HepG2 (cell line): ENCODE data around the gene FAM43A. TPM values are rescaled to one million over a fixed set of nuclear protein-coding genes. Genes with fewer than 3 reads are reported as not detected.

Experiments used
- ATAC-seq: fragments of 200-7000 bp; cut with Tn5 transposase; 3 replicates; pipeline ENCODE4 v1.9.1; 2020; ENCODE audit warnings: mild to moderate bottlenecking, moderate library complexity
- BruUV-seq: library from RNA; stranded (reverse); fragments of 400-500 nt; replicated peaks from 2 replicates; lab custom pipeline; 2021; lab: Mats Ljungman, UMichigan
- CTCF ChIA-PET: fragments of 300-600 bp; formaldehyde crosslinking; extraction: SDS; loops from one replicate; lab custom pipeline; 2021; ENCODE audit warnings: low total read pairs, inconsistent platforms, low intra/inter-chr PET ratio; lab: Yijun Ruan, JAX
- POLR2A ChIA-PET: fragments of 350-600 bp; sonication (Branson Sonifier 250); formaldehyde crosslinking; loops from one replicate; lab custom pipeline; 2020; ENCODE audit warnings: antibody characterized with exemption, inconsistent platforms; lab: Yijun Ruan, JAX
- DNase-seq: peaks from one replicate; pipeline ENCODE4 v3.0.0-alpha.2; 2015; ENCODE audit warnings: low spot score
- FAIRE-seq: peaks from 3 replicates; lab custom pipeline; 2011; peaks lifted over from hg19 to GRCh38; lab: Jason Lieb, UNC
- H2AFZ ChIP-seq: one replicate; pipeline ENCODE4 v1.6.1; 2011; ENCODE audit warnings: low read length, inconsistent platforms
- H3K27ac ChIP-seq: fragments of 300-600 bp; 3 replicates; pipeline ENCODE4 v1.8.0; 2011; ENCODE audit warnings: mixed run types, mild to moderate bottlenecking, mixed read lengths, low read length, inconsistent platforms; ENCODE audit not compliant: insufficient read depth; ENCODE audit errors: extremely low read length
- H3K27me3 ChIP-seq, 2 experiments: fragments of 200-600 bp in 1 of 2; 2 replicates in 1 of 2; 3 replicates in 1 of 2; pipeline versions ENCODE4 v1.6.0 to v1.8.0; 2011; ENCODE audit warnings: low read length in 2 of 2, mild to moderate bottlenecking in 2 of 2, moderate library complexity in 2 of 2, inconsistent platforms in 1 of 2; ENCODE audit not compliant: insufficient read depth in 2 of 2, control insufficient read depth in 1 of 2
- H3K36me3 ChIP-seq, 2 experiments: fragments of 200-600 bp in 1 of 2; replicated peaks in 1 of 2; 2 replicates in 1 of 2; 3 replicates in 1 of 2; pipeline versions ENCODE4 v1.5.1 to v1.8.0; 2011; ENCODE audit warnings: low read length in 2 of 2, inconsistent platforms in 1 of 2; ENCODE audit not compliant: insufficient read depth in 2 of 2, control insufficient read depth in 1 of 2
- H3K4me1 ChIP-seq: 2 replicates; pipeline ENCODE4 v1.5.1; 2012; ENCODE audit warnings: low read length, inconsistent platforms; ENCODE audit not compliant: insufficient read depth
- H3K4me2 ChIP-seq: 2 replicates; pipeline ENCODE4 v1.6.0; 2011; ENCODE audit warnings: low read depth, low read length, inconsistent platforms
- H3K4me3 ChIP-seq, 3 experiments: fragments of 200-600 bp in 1 of 3; sonication (generic), shearing (Covaris generic) in 1 of 3; replicated peaks in 1 of 3; 2 replicates each; pipeline ENCODE4 v1.5.1; 2011 to 2016; ENCODE audit warnings: low read length in 3 of 3, inconsistent platforms in 2 of 3, low read depth in 2 of 3, mild to moderate bottlenecking in 2 of 3, control low read depth in 1 of 3, mixed read lengths in 1 of 3; ENCODE audit not compliant: insufficient read depth in 1 of 3
- H3K79me2 ChIP-seq: one replicate; pipeline ENCODE4 v1.6.1; 2011; ENCODE audit warnings: low read length, inconsistent platforms; ENCODE audit not compliant: insufficient read depth
- H3K9ac ChIP-seq: 2 replicates; pipeline ENCODE4 v1.6.0; 2011; ENCODE audit warnings: mild to moderate bottlenecking, low read depth, low read length, inconsistent platforms; ENCODE audit not compliant: insufficient read depth
- H3K9me3 ChIP-seq: 2 replicates; pipeline ENCODE4 v1.5.1; 2012; ENCODE audit warnings: mild to moderate bottlenecking, low read length
- H4K20me1 ChIP-seq: 2 replicates; pipeline ENCODE4 v1.6.0; 2011; ENCODE audit warnings: inconsistent platforms, mild to moderate bottlenecking, low read length, moderate library complexity; ENCODE audit not compliant: insufficient read depth
- ARNTL ChIP-seq: sonication (generic); formaldehyde crosslinking; IDR thresholded peaks from 2 replicates; pipeline ENCODE4 v1.4.0; 2020; ENCODE audit warnings: mild to moderate bottlenecking, missing genetic modification reagents
- ATF1 ChIP-seq: IDR thresholded peaks from 2 replicates; pipeline ENCODE4 v1.6.1; 2016; ENCODE audit warnings: mild to moderate bottlenecking, control low read depth
- MIER3 ChIP-seq: IDR thresholded peaks from 2 replicates; pipeline ENCODE4 v1.6.1; 2016; ENCODE audit warnings: missing compliant biosample characterization, borderline replicate concordance
- TRIM22 ChIP-seq: fragments of 450-650 bp; IDR thresholded peaks from 2 replicates; pipeline ENCODE4 v1.6.1; 2017
- ZNF713 ChIP-seq: sonication (generic); formaldehyde crosslinking; IDR thresholded peaks from 2 replicates; pipeline ENCODE4 v1.4.0; 2020; ENCODE audit warnings: mild to moderate bottlenecking, missing genetic modification reagents
- WGBS: methylation state at CpG from one replicate; pipeline ENCODE4 v1.1.6; 2017; ENCODE audit warnings: low lambda C conversion rate; 5-methylcytosine and 5-hydroxymethylcytosine counted together
- in situ Hi-C: cut with HindIII; loops from 2 replicates; pipeline ENCODE4 v1.10.0; 2017; ENCODE audit warnings: low pct_unique_long_range_greater_than_20kb; ENCODE audit not compliant: extremely low pct_ligation_motif_present
- intact Hi-C: fragments of 100-400 bp; cut with micrococcal nuclease; formaldehyde crosslinking; loops from one replicate; pipeline ENCODE4 v1.10.0; 2022; ENCODE audit not compliant: unreplicated experiment
- polyA plus RNA-seq, 8 experiments: library from polyadenylated mRNA; depleted of rRNA in 3 of 8; stranded (reverse) in 7 of 8; unstranded in 1 of 8; fragments of >200 nt; fragmentation: Illumina TruSeq in 4 of 8; extraction: Trizol in 4 of 8; gene quantifications; 2 replicates each; pipeline versions ENCODE4 v1.2.1 to v1.2.3, GENCODE V29; 2011 to 2016; ENCODE audit warnings: low read depth in 4 of 8, missing spikeins in 1 of 8, mixed read lengths in 1 of 8; ENCODE audit not compliant: insufficient read depth in 1 of 8
- total RNA-seq, 5 experiments: library from RNA; depleted of rRNA; stranded (reverse); fragments of >200 nt; fragmentation: Illumina TruSeq; extraction: Trizol; gene quantifications; 2 replicates each; pipeline ENCODE4 v1.2.3, GENCODE V29; 2016; ENCODE audit warnings: low read depth in 1 of 5
- TF ChIP-seq, protein P1 (sequence below): IDR thresholded peaks from 2 replicates; pipeline ENCODE4 v1.6.1; 2016; ENCODE audit warnings: mild to moderate bottlenecking, missing biosample characterization, missing genetic modification reagents
- TF ChIP-seq, protein P2 (sequence below): sonication (generic); formaldehyde crosslinking; IDR thresholded peaks from 2 replicates; pipeline ENCODE4 v1.5.1; 2020; ENCODE audit warnings: mild to moderate bottlenecking, missing genetic modification reagents, moderate library complexity

The FAM43A gene
- total and polyA plus RNA-seq, 2 of the 13 experiments (the other 11 are each of a cell fraction or from before 2014, with no cell fraction given): 0.91 to 1.8 TPM

GRCh38 chr3:194736277-194736895 is 50.7 kb downstream of the FAM43A start:
- no peak overlapping the region for H3K4me3 ChIP-seq
- FAIRE-seq (no peak), DNase-seq (no peak), ATAC-seq (no peak)
- in situ Hi-C loops: no loop called here
- H4K20me1 ChIP-seq: no peaks in the 10 kb centered on the region
- ChIA-PET CTCF (no interaction called here), POLR2A (no interaction called here)
- no peak overlapping the region for H3K9ac ChIP-seq
- H3K27ac ChIP-seq: no peak overlapping the region
- TF ChIP-seq TRIM22 (no peak), MIER3 (CRISPR knock-in tag) (no peak), ATF1 (CRISPR knock-in tag) (no peak), ARNTL (CRISPR knock-in tag) (no peak), ZNF713 (CRISPR knock-in tag) (no peak)
- TF ChIP-seq, protein P1, sequence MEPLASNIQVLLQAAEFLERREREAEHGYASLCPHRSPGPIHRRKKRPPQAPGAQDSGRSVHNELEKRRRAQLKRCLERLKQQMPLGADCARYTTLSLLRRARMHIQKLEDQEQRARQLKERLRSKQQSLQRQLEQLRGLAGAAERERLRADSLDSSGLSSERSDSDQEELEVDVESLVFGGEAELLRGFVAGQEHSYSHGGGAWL (CRISPR knock-in tag): no peak
- TF ChIP-seq, protein P2, sequence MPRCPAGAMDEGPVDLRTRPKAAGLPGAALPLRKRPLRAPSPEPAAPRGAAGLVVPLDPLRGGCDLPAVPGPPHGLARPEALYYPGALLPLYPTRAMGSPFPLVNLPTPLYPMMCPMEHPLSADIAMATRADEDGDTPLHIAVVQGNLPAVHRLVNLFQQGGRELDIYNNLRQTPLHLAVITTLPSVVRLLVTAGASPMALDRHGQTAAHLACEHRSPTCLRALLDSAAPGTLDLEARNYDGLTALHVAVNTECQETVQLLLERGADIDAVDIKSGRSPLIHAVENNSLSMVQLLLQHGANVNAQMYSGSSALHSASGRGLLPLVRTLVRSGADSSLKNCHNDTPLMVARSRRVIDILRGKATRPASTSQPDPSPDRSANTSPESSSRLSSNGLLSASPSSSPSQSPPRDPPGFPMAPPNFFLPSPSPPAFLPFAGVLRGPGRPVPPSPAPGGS (CRISPR knock-in tag): no peak
- H3K4me2 ChIP-seq: no peak overlapping the region
- no peaks in the 10 kb centered on the region for H3K36me3 ChIP-seq
- H3K27me3 ChIP-seq: peaks cover 3 to 38% of the 10 kb centered on the region in 2 experiments; a peak in 3 of 5 replicates
- H3K9me3 ChIP-seq: no peaks in the 10 kb centered on the region
- no peaks in the 10 kb centered on the region for H3K79me2 ChIP-seq
- no peak overlapping the region for H2AFZ ChIP-seq
- WGBS: 38% methylated on average over 5 of the region's 6 CpGs
- intact Hi-C loops: no loop called here
- BruUV-seq: no TSS peak
- peaks cover 28% of the 10 kb centered on the region for H3K4me1 ChIP-seq
